DND-41 (cell line): ENCODE data around the gene C2CD3.
"Not testable (repeated sequence)": the region's sequence is repeated elsewhere in the genome, so short reads cannot be mapped to it uniquely, and the experiment has no call there.

Experiments
- ATAC-seq: fragments of 200-7000 bp; cut with Tn5 transposase; 3 replicates; pipeline ENCODE4 v1.9.1; 2021; ENCODE audit warnings: low read depth; ENCODE audit not compliant: insufficient read depth
- DNase-seq: peaks from one replicate; pipeline ENCODE4 v3.0.0-alpha.2; 2020
- H2AFZ ChIP-seq: 2 replicates; pipeline ENCODE4 v1.6.0; 2012; ENCODE audit warnings: low read depth, low read length
- H3K27ac ChIP-seq: 2 replicates; pipeline ENCODE4 v1.5.1; 2012; ENCODE audit warnings: low read length, inconsistent platforms
- H3K27me3 ChIP-seq: fragments of 200-600 bp; sonication (generic); 2 replicates; pipeline ENCODE4 v1.6.0; 2012; ENCODE audit warnings: low read length, mild to moderate bottlenecking, inconsistent platforms; ENCODE audit not compliant: insufficient read depth, poor library complexity
- H3K36me3 ChIP-seq: 2 replicates; pipeline ENCODE4 v1.5.1; 2012; ENCODE audit warnings: low read length, inconsistent platforms; ENCODE audit not compliant: insufficient read depth
- H3K4me1 ChIP-seq: 2 replicates; pipeline ENCODE4 v1.5.1; 2012; ENCODE audit warnings: mild to moderate bottlenecking, low read length; ENCODE audit not compliant: insufficient read depth
- H3K4me2 ChIP-seq: 2 replicates; pipeline ENCODE4 v1.6.0; 2012; ENCODE audit warnings: mild to moderate bottlenecking, moderate library complexity, low read length, inconsistent platforms; ENCODE audit not compliant: insufficient read depth
- H3K4me3 ChIP-seq, 2 experiments: fragments of 200-600 bp in 1 of 2; shearing (Covaris generic) in 1 of 2; 2 replicates each; pipeline ENCODE4 v1.5.1; 2012 to 2016; ENCODE audit warnings: inconsistent platforms in 2 of 2, low read length in 2 of 2, mild to moderate bottlenecking in 2 of 2, low read depth in 1 of 2, moderate library complexity in 1 of 2
- H3K79me2 ChIP-seq: 2 replicates; pipeline ENCODE4 v1.6.0; 2012; ENCODE audit warnings: low read length, inconsistent platforms; ENCODE audit not compliant: insufficient read depth
- H3K9ac ChIP-seq: 2 replicates; pipeline ENCODE4 v1.6.0; 2012; ENCODE audit warnings: low read depth, mild to moderate bottlenecking, inconsistent platforms, low read length, moderate library complexity
- H3K9me3 ChIP-seq: 2 replicates; pipeline ENCODE4 v1.5.1; 2012; ENCODE audit warnings: low read length, moderate library complexity, mild to moderate bottlenecking, inconsistent platforms; ENCODE audit not compliant: insufficient read depth, severe bottlenecking
- H4K20me1 ChIP-seq: 2 replicates; pipeline ENCODE4 v1.6.0; 2012; ENCODE audit warnings: low read length; ENCODE audit not compliant: insufficient read depth
- CTCF ChIP-seq: IDR thresholded peaks from 2 replicates; pipeline ENCODE4 v1.5.1; 2012; ENCODE audit warnings: borderline replicate concordance, low read length, moderate library complexity, mild to moderate bottlenecking; ENCODE audit not compliant: poor library complexity, severe bottlenecking; ENCODE audit errors: extremely low read depth
- EZH2 ChIP-seq: IDR thresholded peaks from 3 replicates; pipeline ENCODE4 v1.6.1; 2012; ENCODE audit warnings: borderline replicate concordance, low read depth, mild to moderate bottlenecking, moderate library complexity, low read length, inconsistent platforms; ENCODE audit not compliant: severe bottlenecking

Gene C2CD3

GRCh38 chr11:73989156-73989555 lies 181.6 kb downstream of the C2CD3 start:
- no peaks in the 10 kb centered on the region for H3K27me3 ChIP-seq
- no peaks in the 10 kb centered on the region for H3K9me3 ChIP-seq
- TF ChIP-seq CTCF (peak; percentile 26), EZH2 (no peak)
- ATAC-seq (no peak), DNase-seq (no peak)
- H3K4me1 ChIP-seq = peaks cover 7% of the 10 kb centered on the region
- no peaks in the 10 kb centered on the region for H4K20me1 ChIP-seq
- H3K4me3 ChIP-seq = no peak overlapping the region
- no peak overlapping the region; the same call in 1 of the 2 replicates for H2AFZ ChIP-seq
- H3K27ac ChIP-seq = no peak overlapping the region
- H3K4me2 ChIP-seq = no peak overlapping the region
- no peak overlapping the region for H3K9ac ChIP-seq
- no peaks in the 10 kb centered on the region for H3K36me3 ChIP-seq
- H3K79me2 ChIP-seq = no peaks in the 10 kb centered on the region

GRCh38 chr11:73988227-73988626 lies 182.6 kb downstream of the C2CD3 start:
- no peaks in the 10 kb centered on the region for H3K9me3 ChIP-seq
- TF ChIP-seq EZH2 (no peak), CTCF (no peak)
- no peak overlapping the region for H3K4me3 ChIP-seq
- H3K4me1 ChIP-seq = peaks cover 15% of the 10 kb centered on the region
- no peaks in the 10 kb centered on the region for H3K27me3 ChIP-seq
- no peak overlapping the region for H2AFZ ChIP-seq
- no peaks in the 10 kb centered on the region for H4K20me1 ChIP-seq
- 0 out of 2 replicates have a peak, but pooled peaks cover 3% of the 10 kb centered on the region for H3K79me2 ChIP-seq
- no peak overlapping the region for H3K27ac ChIP-seq
- DNase-seq (no peak), ATAC-seq (no peak)
- no peaks in the 10 kb centered on the region for H3K36me3 ChIP-seq
- H3K9ac ChIP-seq = no peak overlapping the region
- no peak overlapping the region for H3K4me2 ChIP-seq

GRCh38 chr11:73985661-73986060 lies 185.1 kb downstream of the C2CD3 start:
- not testable (repeated sequence) for H3K27me3 ChIP-seq, DNase-seq, H3K9ac ChIP-seq, ATAC-seq, H3K27ac ChIP-seq, H3K4me3 ChIP-seq, H2AFZ ChIP-seq, H3K4me2 ChIP-seq, H3K9me3 ChIP-seq
- Histone ChIP-seq H3K79me2 (peaks cover 26% of the 10 kb centered on the region), H3K36me3 (peaks cover 14% of the 10 kb centered on the region), H4K20me1 (peaks cover 14% of the 10 kb centered on the region; the same call in 1 of the 2 replicates), H3K4me1 (peaks cover 29% of the 10 kb centered on the region)

GRCh38 chr11:73983741-73984538 lies 186.9 kb downstream of the C2CD3 start:
- peak overlapping the region; percentile 99 for H3K27ac ChIP-seq
- peak overlapping the region; percentile 90 for H2AFZ ChIP-seq
- peak overlapping the region; percentile 90 for H3K4me2 ChIP-seq
- DNase-seq (no peak), ATAC-seq (no peak)
- no peaks in the 10 kb centered on the region for H3K9me3 ChIP-seq
- H3K9ac ChIP-seq = peak overlapping the region; percentile 87
- no peak for TF ChIP-seq EZH2
- no peak for TF ChIP-seq CTCF
- H3K4me3 ChIP-seq = peak overlapping the region; percentile 8 to 68; a peak in 3 of 4 replicates
- H3K27me3 ChIP-seq = no peaks in the 10 kb centered on the region
- peaks cover 46% of the 10 kb centered on the region for H3K4me1 ChIP-seq
- peaks cover 18% of the 10 kb centered on the region; the same call in 1 of the 2 replicates for H4K20me1 ChIP-seq
- H3K36me3 ChIP-seq = peaks cover 29% of the 10 kb centered on the region
- peaks cover 37% of the 10 kb centered on the region for H3K79me2 ChIP-seq
